Measurements from ENCODE around the gene NDFIP1. TPM values are rescaled to one million over a fixed set of nuclear protein-coding genes. Genes with fewer than 3 reads are reported as not detected.

Gene NDFIP1
- total and polyA plus RNA-seq, 2 experiments from 2014 or later = 63.8 to 85.0 TPM

GRCh38 chr5:142072488-142072887 is 36.1 kb upstream of the NDFIP1 start:
- Histone ChIP-seq H3K4me3 (no peak overlapping the region), H3K4me1 (ENCODE audit: insufficient read depth) (no peaks in the 10 kb centered on the region), H3K27me3 (no peaks in the 10 kb centered on the region), H3K4me2 (no peak overlapping the region), H3K27ac (no peak overlapping the region), H3K36me3 (replicated peaks; ENCODE audit: insufficient read depth, low read depth) (no peaks in the 10 kb centered on the region), H3K9me2 (replicated peaks; ENCODE audit: insufficient read depth) (no peaks in the 10 kb centered on the region), H3K79me2 (no peaks in the 10 kb centered on the region), H4K20me1 (ENCODE audit: insufficient read depth, poor library complexity, severe bottlenecking) (no peaks in the 10 kb centered on the region), H2AFZ (no peak overlapping the region), H3K9me3 (ENCODE audit: low read depth) (no peaks in the 10 kb centered on the region)
- DNase-seq (ENCODE audit: low spot score) = no peak
- TF ChIP-seq CTCF (IDR thresholded peaks at IDR 0.05; ENCODE audit: poor library complexity) = no peak
- TF ChIP-seq EZH2 (IDR thresholded peaks at IDR 0.05; ENCODE audit: borderline replicate concordance) = no peak
- no peak for TF ChIP-seq EZH2phosphoT487 (IDR thresholded peaks at IDR 0.05; ENCODE audit: low read depth, severe bottlenecking, unreplicated experiment)
- 82% methylated on average over 3 of the region's 3 CpGs for WGBS (ENCODE audit: low lambda C conversion rate, missing lambda C conversion rate)

- Histone ChIP-seq H3K27ac (no peak overlapping the region), H3K36me3 (replicated peaks; ENCODE audit: insufficient read depth, low read depth) (no peaks in the 10 kb centered on the region), H3K27me3 (no peaks in the 10 kb centered on the region), H3K4me1 (ENCODE audit: insufficient read depth) (no peaks in the 10 kb centered on the region), H3K4me3 (no peak overlapping the region), H3K9me2 (replicated peaks; ENCODE audit: insufficient read depth) (no peaks in the 10 kb centered on the region), H3K4me2 (no peak overlapping the region), H3K9me3 (ENCODE audit: low read depth) (no peaks in the 10 kb centered on the region), H4K20me1 (ENCODE audit: insufficient read depth, poor library complexity, severe bottlenecking) (no peaks in the 10 kb centered on the region), H3K79me2 (no peaks in the 10 kb centered on the region), H2AFZ (no peak overlapping the region)
- 57% methylated on average over 2 of the region's 2 CpGs for WGBS (ENCODE audit: low lambda C conversion rate, missing lambda C conversion rate)
- DNase-seq (ENCODE audit: low spot score) = no peak
- no peak for TF ChIP-seq EZH2phosphoT487 (IDR thresholded peaks at IDR 0.05; ENCODE audit: low read depth, severe bottlenecking, unreplicated experiment)
- no peak for TF ChIP-seq EZH2 (IDR thresholded peaks at IDR 0.05; ENCODE audit: borderline replicate concordance)
- TF ChIP-seq CTCF (IDR thresholded peaks at IDR 0.05; ENCODE audit: poor library complexity) = no peak
These were observed 35.1 kb upstream of the NDFIP1 start for GRCh38 chr5:142073362-142073988.

GRCh38 chr5:142074006-142074405 is 34.6 kb upstream of the NDFIP1 start:
- Histone ChIP-seq H3K4me1 (ENCODE audit: insufficient read depth) (no peaks in the 10 kb centered on the region), H3K27ac (no peak overlapping the region)
- 76% methylated on average over 2 of the region's 2 CpGs for WGBS (ENCODE audit: low lambda C conversion rate, missing lambda C conversion rate)

More at GRCh38 chr5:142074006-142074405, 34.6 kb upstream of the NDFIP1 start:
- TF ChIP-seq EZH2phosphoT487 (IDR thresholded peaks at IDR 0.05; ENCODE audit: low read depth, severe bottlenecking, unreplicated experiment) (no peak), CTCF (IDR thresholded peaks at IDR 0.05; ENCODE audit: poor library complexity) (no peak), EZH2 (IDR thresholded peaks at IDR 0.05; ENCODE audit: borderline replicate concordance) (no peak)
- Histone ChIP-seq H3K4me3 (no peak overlapping the region), H3K9me3 (ENCODE audit: low read depth) (no peaks in the 10 kb centered on the region), H4K20me1 (ENCODE audit: insufficient read depth, poor library complexity, severe bottlenecking) (no peaks in the 10 kb centered on the region), H2AFZ (no peak overlapping the region), H3K27me3 (no peaks in the 10 kb centered on the region), H3K9me2 (replicated peaks; ENCODE audit: insufficient read depth) (no peaks in the 10 kb centered on the region), H3K4me2 (no peak overlapping the region), H3K36me3 (replicated peaks; ENCODE audit: insufficient read depth, low read depth) (no peaks in the 10 kb centered on the region), H3K79me2 (no peaks in the 10 kb centered on the region)
- DNase-seq (ENCODE audit: low spot score) = no peak
